Measurements from ENCODE around the gene ATG4D.

- peak; percentile 90 to 99 (median 95) for TF ChIP-seq CTCF (IDR thresholded peaks at IDR 0.05)
- no peak for TF ChIP-seq POLR2A (IDR thresholded peaks at IDR 0.05)
These were observed 37.4 kb downstream of the ATG4D start for GRCh38 chr19:10580979-10581631.
